CD4-positive, alpha-beta T cell (primary cell): ENCODE data around the gene TRIM44. TPM values are rescaled to one million over a fixed set of nuclear protein-coding genes. Genes with fewer than 3 reads are reported as not detected.

Experiments
- ATAC-seq: fragments of 200-7000 bp; cut with Tn5 transposase; one replicate; pipeline ENCODE4 v1.10.0; 2022; ENCODE audit warnings: mild to moderate bottlenecking; ENCODE audit not compliant: poor library complexity
- CTCF ChIA-PET: fragments of 350-600 bp; sonication (Branson Sonifier 250); formaldehyde crosslinking; loops from one replicate; lab custom pipeline; 2021; ENCODE audit warnings: antibody characterized with exemption, inconsistent platforms; lab: Charles Lee
- POLR2A ChIA-PET: fragments of 350-600 bp; sonication (Branson Sonifier 250); formaldehyde crosslinking; loops from one replicate; lab custom pipeline; 2021; ENCODE audit warnings: antibody characterized with exemption, inconsistent platforms; lab: Charles Lee
- DNase-seq, 14 experiments: peaks; one replicate each; pipeline ENCODE4 v3.0.0-alpha.2; 2013 to 2020; ENCODE audit warnings: mixed read lengths in 2 of 14
- H3K27ac ChIP-seq, 2 donors: one replicate each; pipeline versions ENCODE4 v1.5.1 to v1.7.0; 2013; ENCODE audit warnings: low read length in 2 of 2, low read depth in 1 of 2, mild to moderate bottlenecking in 1 of 2
- H3K27me3 ChIP-seq, 2 experiments: 1 replicate in 1 of 2; 2 replicates in 1 of 2; pipeline versions ENCODE4 v1.6.1 to v1.7.0; 2013; ENCODE audit warnings: low read length in 2 of 2, control low read depth in 1 of 2, mild to moderate bottlenecking in 1 of 2, moderate library complexity in 1 of 2; ENCODE audit not compliant: insufficient read depth in 2 of 2, control insufficient read depth in 1 of 2
- H3K36me3 ChIP-seq: one replicate; pipeline ENCODE4 v1.6.1; 2013; ENCODE audit warnings: low read length, control low read depth; ENCODE audit not compliant: insufficient read depth
- H3K4me1 ChIP-seq: one replicate; pipeline ENCODE4 v1.6.1; 2013; ENCODE audit warnings: low read length, control low read depth; ENCODE audit not compliant: insufficient read depth
- H3K4me3 ChIP-seq: one replicate; pipeline ENCODE4 v1.5.1; 2013; ENCODE audit warnings: mild to moderate bottlenecking, low read length, moderate library complexity
- H3K9me3 ChIP-seq, 2 experiments: 1 replicate in 1 of 2; 2 replicates in 1 of 2; pipeline versions ENCODE4 v1.6.1 to v1.7.0; 2013; ENCODE audit warnings: low read length in 2 of 2, mild to moderate bottlenecking in 2 of 2, control low read depth in 1 of 2, moderate library complexity in 1 of 2; ENCODE audit not compliant: control insufficient read depth in 1 of 2, insufficient read depth in 1 of 2
- H3K27ac Mint-ChIP-seq: one replicate; pipeline ENCODE4 v1.8.0; 2020; ENCODE audit warnings: mixed read lengths
- H3K27me3 Mint-ChIP-seq: one replicate; pipeline ENCODE4 v1.8.0; 2021; ENCODE audit warnings: mixed read lengths
- H3K36me3 Mint-ChIP-seq: one replicate; pipeline ENCODE4 v1.8.0; 2021; ENCODE audit warnings: low read depth, mixed read lengths
- H3K4me1 Mint-ChIP-seq: one replicate; pipeline ENCODE4 v1.8.0; 2021; ENCODE audit warnings: low read depth, mixed read lengths
- H3K4me3 Mint-ChIP-seq: one replicate; pipeline ENCODE4 v1.8.0; 2020; ENCODE audit warnings: mild to moderate bottlenecking, mixed read lengths
- H3K9me3 Mint-ChIP-seq: one replicate; pipeline ENCODE4 v1.8.0; 2020; ENCODE audit warnings: mixed read lengths
- CTCF ChIP-seq: fragments of 200-600 bp; IDR thresholded peaks from one replicate; pipeline ENCODE4 v1.8.0; 2022; ENCODE audit warnings: antibody characterized with exemption, mild to moderate bottlenecking
- intact Hi-C, 2 experiments: fragments of 100-400 bp; cut with DNase I in 1 of 2; cut with micrococcal nuclease in 1 of 2; formaldehyde crosslinking; loops; one replicate each; pipeline versions ENCODE4 v1.15.1 to v1.9.0; 2023 to 2025; cut with DNase I, micrococcal nuclease
- total RNA-seq, 174 experiments: library from RNA in 2 of 174; stranded (reverse) in 2 of 174; gene quantifications; one replicate each; pipeline ENCODE4 v1.2.3 and lab custom pipeline; 2021 to 2026

Gene TRIM44
- total RNA-seq, 2 experiments from 2014 or later: 32.1 to 36.7 TPM

DNA sequence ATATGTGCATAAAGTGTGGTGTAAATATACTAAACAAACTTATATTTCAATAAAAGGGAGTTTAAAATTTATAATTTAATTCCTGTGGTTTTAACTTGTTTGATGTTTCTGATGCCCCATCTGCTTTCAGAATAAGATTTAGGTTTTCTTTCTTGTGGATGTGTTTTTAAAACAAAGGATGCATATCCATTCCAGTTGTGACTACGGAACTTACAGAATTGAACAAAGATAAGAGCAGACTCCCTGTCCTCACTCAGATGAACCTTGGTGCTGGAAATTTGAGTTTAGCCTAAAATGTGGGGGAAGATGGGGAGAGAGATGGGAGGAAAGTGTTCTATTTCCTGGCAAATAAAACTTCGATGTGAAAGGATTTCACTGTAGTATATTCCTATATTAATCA, 41.8 kb upstream of the TRIM44 start:
- ATAC-seq (no peak), DNase-seq (no peak)
- Histone ChIP-seq H3K4me1 (peaks cover 19% of the 10 kb centered on the region), H3K9me3 (peaks cover 0 to 5% of the 10 kb centered on the region in 2 experiments), H3K27ac (no peak overlapping the region), H3K4me3 (no peak overlapping the region), H3K27me3 (peaks cover 32 to 61% of the 10 kb centered on the region in 2 experiments), H3K36me3 (no peaks in the 10 kb centered on the region)
- peaks cover 22% of the 10 kb centered on the region for H3K4me1 Mint-ChIP-seq
- peak overlapping the region; percentile 31 for H3K4me3 Mint-ChIP-seq
- peaks cover 76% of the 10 kb centered on the region for H3K27me3 Mint-ChIP-seq
- CTCF ChIA-PET: no interaction called here
- no peak for TF ChIP-seq CTCF
- no peaks in the 10 kb centered on the region for H3K36me3 Mint-ChIP-seq
- H3K27ac Mint-ChIP-seq: no peak overlapping the region
- intact Hi-C loops: no loop called here
- no peaks in the 10 kb centered on the region for H3K9me3 Mint-ChIP-seq
- POLR2A ChIA-PET: no interaction called here

- POLR2A ChIA-PET: no interaction called here
- no peak overlapping the region for H3K4me3 ChIP-seq
- peaks cover 19% of the 10 kb centered on the region for H3K4me1 ChIP-seq
- Mint-ChIP-seq H3K4me1 (peaks cover 22% of the 10 kb centered on the region), H3K4me3 (no peak overlapping the region), H3K36me3 (no peaks in the 10 kb centered on the region), H3K27ac (no peak overlapping the region), H3K27me3 (peaks cover 77% of the 10 kb centered on the region), H3K9me3 (no peaks in the 10 kb centered on the region)
- H3K9me3 ChIP-seq: peaks cover 0 to 5% of the 10 kb centered on the region in 2 experiments
- H3K27ac ChIP-seq: no peak overlapping the region
- ATAC-seq (no peak), DNase-seq (no peak)
- peaks cover 32 to 62% of the 10 kb centered on the region in 2 experiments for H3K27me3 ChIP-seq
- CTCF ChIA-PET: no interaction called here
- intact Hi-C loops: no loop called here
- no peaks in the 10 kb centered on the region for H3K36me3 ChIP-seq
- TF ChIP-seq CTCF: no peak
These were observed 41.0 kb upstream of the TRIM44 start for GRCh38 chr11:35621620-35622019.

DNA sequence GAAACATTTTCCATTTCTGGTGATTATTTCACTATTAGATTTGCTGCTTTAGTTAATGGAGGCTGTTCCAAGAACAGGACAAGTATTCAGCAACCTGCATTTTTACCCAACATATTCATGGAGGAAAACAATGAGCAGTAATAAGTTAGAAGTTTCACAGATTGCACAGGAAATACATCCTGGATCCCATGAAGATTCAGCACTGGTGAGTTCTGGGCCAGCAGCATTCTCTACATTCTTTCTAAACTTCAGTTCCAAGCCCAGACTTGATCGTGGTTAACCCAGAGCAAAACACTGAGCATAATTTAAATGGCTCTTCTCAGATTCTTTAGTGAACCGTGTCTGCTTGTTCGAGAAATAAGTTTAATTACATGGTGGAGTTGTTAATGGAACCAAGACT, 40.5 kb upstream of the TRIM44 start:
- Histone ChIP-seq H3K27ac (no peak overlapping the region), H3K4me3 (no peak overlapping the region), H3K27me3 (peaks cover 31 to 58% of the 10 kb centered on the region in 2 experiments), H3K4me1 (peaks cover 19% of the 10 kb centered on the region), H3K9me3 (peaks cover 0 to 5% of the 10 kb centered on the region in 2 experiments), H3K36me3 (no peaks in the 10 kb centered on the region)
- H3K9me3 Mint-ChIP-seq: no peaks in the 10 kb centered on the region
- H3K27me3 Mint-ChIP-seq: peaks cover 77% of the 10 kb centered on the region
- DNase-seq (no peak), ATAC-seq (no peak)
- POLR2A ChIA-PET: no interaction called here
- H3K36me3 Mint-ChIP-seq: no peaks in the 10 kb centered on the region
- H3K4me1 Mint-ChIP-seq: peaks cover 22% of the 10 kb centered on the region
- no peak overlapping the region for H3K27ac Mint-ChIP-seq
- intact Hi-C loops: no loop called here
- H3K4me3 Mint-ChIP-seq: no peak overlapping the region
- TF ChIP-seq CTCF: no peak
- CTCF ChIA-PET: no interaction called here
